ENCODE results near the gene NTN4.
A peak's percentile ranks its signal among the peaks of the same experiment; 100 is the strongest.

NTN4 gene

GRCh38 chr12:95808146-95808545 is 17.6 kb upstream of the NTN4 start:
- no peaks in the 10 kb centered on the region for H3K9me3 Mint-ChIP-seq
- no peaks in the 10 kb centered on the region for H3K4me1 Mint-ChIP-seq (ENCODE audit: low read depth)
- H3K27ac Mint-ChIP-seq: no peak overlapping the region
- no peaks in the 10 kb centered on the region for H3K36me3 Mint-ChIP-seq (ENCODE audit: low read depth)
- H3K4me3 Mint-ChIP-seq: no peak overlapping the region
- peaks cover 32% of the 10 kb centered on the region for H3K27me3 Mint-ChIP-seq (ENCODE audit: low read depth)

- H3K27me3 Mint-ChIP-seq (ENCODE audit: low read depth): peaks cover 32% of the 10 kb centered on the region
- H3K9me3 Mint-ChIP-seq: no peaks in the 10 kb centered on the region
- H3K4me1 Mint-ChIP-seq (ENCODE audit: low read depth): no peaks in the 10 kb centered on the region
- no peak overlapping the region for H3K4me3 Mint-ChIP-seq
- no peak overlapping the region for H3K27ac Mint-ChIP-seq
- H3K36me3 Mint-ChIP-seq (ENCODE audit: low read depth): no peaks in the 10 kb centered on the region
Measured at GRCh38 chr12:95805864-95806671, 15.5 kb upstream of the NTN4 start.

- Mint-ChIP-seq H3K36me3 (ENCODE audit: low read depth) (no peaks in the 10 kb centered on the region), H3K27ac (no peak overlapping the region), H3K9me3 (no peaks in the 10 kb centered on the region), H3K27me3 (ENCODE audit: low read depth) (peaks cover 28% of the 10 kb centered on the region), H3K4me3 (no peak overlapping the region), H3K4me1 (ENCODE audit: low read depth) (no peaks in the 10 kb centered on the region)
Measured at GRCh38 chr12:95804291-95804690, 13.7 kb upstream of the NTN4 start.

- H3K27me3 Mint-ChIP-seq (ENCODE audit: low read depth): peaks cover 28% of the 10 kb centered on the region
- H3K4me3 Mint-ChIP-seq: no peak overlapping the region
- H3K9me3 Mint-ChIP-seq: no peaks in the 10 kb centered on the region
- H3K4me1 Mint-ChIP-seq (ENCODE audit: low read depth): no peaks in the 10 kb centered on the region
- H3K36me3 Mint-ChIP-seq (ENCODE audit: low read depth): no peaks in the 10 kb centered on the region
- no peak overlapping the region for H3K27ac Mint-ChIP-seq
Measured at GRCh38 chr12:95803817-95804216, 13.3 kb upstream of the NTN4 start.

- Mint-ChIP-seq H3K4me3 (no peak overlapping the region), H3K27ac (no peak overlapping the region), H3K36me3 (ENCODE audit: low read depth) (no peaks in the 10 kb centered on the region), H3K27me3 (ENCODE audit: low read depth) (peaks cover 31% of the 10 kb centered on the region), H3K9me3 (no peaks in the 10 kb centered on the region), H3K4me1 (ENCODE audit: low read depth) (no peaks in the 10 kb centered on the region)
Measured at GRCh38 chr12:95802482-95803270, 12.1 kb upstream of the NTN4 start.

GRCh38 chr12:95796982-95797289 is 6.4 kb upstream of the NTN4 start:
- H3K9me3 Mint-ChIP-seq: no peaks in the 10 kb centered on the region

GRCh38 chr12:95796225-95796981 is 5.8 kb upstream of the NTN4 start:
- peaks cover 61% of the 10 kb centered on the region for H3K27me3 Mint-ChIP-seq (ENCODE audit: low read depth)
- no peak overlapping the region for H3K27ac Mint-ChIP-seq
- H3K4me3 Mint-ChIP-seq: no peak overlapping the region
- peaks cover 5% of the 10 kb centered on the region for H3K4me1 Mint-ChIP-seq (ENCODE audit: low read depth)
- H3K9me3 Mint-ChIP-seq: no peaks in the 10 kb centered on the region
- H3K36me3 Mint-ChIP-seq (ENCODE audit: low read depth): no peaks in the 10 kb centered on the region

More at GRCh38 chr12:95796982-95797289, 6.4 kb upstream of the NTN4 start:
- Mint-ChIP-seq H3K27ac (no peak overlapping the region), H3K27me3 (ENCODE audit: low read depth) (peaks cover 56% of the 10 kb centered on the region), H3K4me3 (no peak overlapping the region), H3K36me3 (ENCODE audit: low read depth) (no peaks in the 10 kb centered on the region), H3K4me1 (ENCODE audit: low read depth) (peaks cover 5% of the 10 kb centered on the region)

- Mint-ChIP-seq H3K4me1 (ENCODE audit: low read depth) (peaks cover 14% of the 10 kb centered on the region), H3K4me3 (peak overlapping the region; percentile 80), H3K27me3 (ENCODE audit: low read depth) (peaks cover 91% of the 10 kb centered on the region), H3K27ac (no peak overlapping the region), H3K36me3 (ENCODE audit: low read depth) (no peaks in the 10 kb centered on the region), H3K9me3 (no peaks in the 10 kb centered on the region)
Measured at GRCh38 chr12:95790917-95791849, 619 bp upstream of the NTN4 start.

- Mint-ChIP-seq H3K9me3 (no peaks in the 10 kb centered on the region), H3K27me3 (ENCODE audit: low read depth) (peaks cover 91% of the 10 kb centered on the region), H3K4me1 (ENCODE audit: low read depth) (peaks cover 10% of the 10 kb centered on the region), H3K4me3 (peak overlapping the region; percentile 51), H3K36me3 (ENCODE audit: low read depth) (no peaks in the 10 kb centered on the region), H3K27ac (no peak overlapping the region)
Measured at GRCh38 chr12:95789126-95790032, 1.2 kb downstream of the NTN4 start.

GRCh38 chr12:95788637-95789036 is 1.9 kb downstream of the NTN4 start:
- Mint-ChIP-seq H3K4me1 (ENCODE audit: low read depth) (peaks cover 10% of the 10 kb centered on the region), H3K9me3 (no peaks in the 10 kb centered on the region), H3K36me3 (ENCODE audit: low read depth) (no peaks in the 10 kb centered on the region), H3K4me3 (peak overlapping the region; percentile 3), H3K27ac (no peak overlapping the region), H3K27me3 (ENCODE audit: low read depth) (peaks cover 85% of the 10 kb centered on the region)

GRCh38 chr12:95787274-95787818 is 3.2 kb downstream of the NTN4 start:
- H3K36me3 Mint-ChIP-seq (ENCODE audit: low read depth): no peaks in the 10 kb centered on the region
- H3K9me3 Mint-ChIP-seq: no peaks in the 10 kb centered on the region
- peaks cover 78% of the 10 kb centered on the region for H3K27me3 Mint-ChIP-seq (ENCODE audit: low read depth)
- no peak overlapping the region for H3K4me3 Mint-ChIP-seq
- peaks cover 10% of the 10 kb centered on the region for H3K4me1 Mint-ChIP-seq (ENCODE audit: low read depth)
- no peak overlapping the region for H3K27ac Mint-ChIP-seq

- Mint-ChIP-seq H3K27me3 (ENCODE audit: low read depth) (peaks cover 59% of the 10 kb centered on the region), H3K4me3 (no peak overlapping the region), H3K4me1 (ENCODE audit: low read depth) (peaks cover 4% of the 10 kb centered on the region), H3K9me3 (no peaks in the 10 kb centered on the region), H3K27ac (no peak overlapping the region), H3K36me3 (ENCODE audit: low read depth) (no peaks in the 10 kb centered on the region)
Measured at GRCh38 chr12:95784915-95785314, 5.6 kb downstream of the NTN4 start.

GRCh38 chr12:95784286-95784685 is 6.3 kb downstream of the NTN4 start:
- H3K27me3 Mint-ChIP-seq (ENCODE audit: low read depth): peaks cover 53% of the 10 kb centered on the region
- no peak overlapping the region for H3K4me3 Mint-ChIP-seq
- no peaks in the 10 kb centered on the region for H3K9me3 Mint-ChIP-seq
- no peaks in the 10 kb centered on the region for H3K4me1 Mint-ChIP-seq (ENCODE audit: low read depth)
- no peaks in the 10 kb centered on the region for H3K36me3 Mint-ChIP-seq (ENCODE audit: low read depth)
- H3K27ac Mint-ChIP-seq: no peak overlapping the region
